Tracheal epithelial cell (primary cell): Measurements from ENCODE around the gene RTL1. TPM values are rescaled to one million over a fixed set of nuclear protein-coding genes. Genes with fewer than 3 reads are reported as not detected.

ENCODE experiments used
- total RNA-seq: library from RNA; depleted of rRNA; stranded (reverse); fragments of >200 nt; gene quantifications from 2 replicates; pipeline ENCODE4 v1.2.1, GENCODE V29; 2014

RTL1 gene
- not detected in 2 replicates for total RNA-seq

DNA sequence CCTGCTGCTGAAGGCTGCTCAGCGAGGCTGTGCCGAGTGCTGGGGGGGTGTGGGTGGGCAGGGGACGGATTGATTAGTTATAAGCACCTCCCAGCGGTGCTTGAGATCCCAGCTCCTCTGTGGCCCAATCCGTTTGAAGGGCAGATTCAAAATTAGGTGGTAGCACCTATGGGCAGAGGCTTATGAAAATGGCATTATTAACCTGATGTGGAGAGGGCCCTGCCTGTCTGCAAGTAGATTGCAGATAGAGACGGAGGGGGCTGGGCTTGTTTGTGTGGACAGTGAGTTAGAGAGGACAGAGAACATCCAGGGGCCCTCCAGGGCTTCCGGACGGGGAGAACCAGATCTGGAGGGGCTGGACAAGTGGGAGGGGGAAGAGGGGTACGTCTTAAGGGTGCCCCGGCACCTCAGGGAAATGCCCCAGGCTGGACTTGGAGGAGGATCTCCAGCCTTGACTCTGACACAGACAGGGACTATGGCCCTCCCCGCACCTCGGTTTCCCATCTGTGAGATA is at the start of gene RTL1:
TSS of gene RTL1 (minus strand) at position 51 of the 514 bp plus-strand sequence. CDS start 18,934 bp downstream, outside the sequence.

Other genes starting within 250 kb of the RTL1 start
- not detected in 2 replicates for gene DLK1, start 176.8 kb downstream of the RTL1 start, total RNA-seq
- 3.4 and 5.1 TPM in 2 replicates for gene MEG3, start 77.6 kb downstream of the RTL1 start, total RNA-seq